Measurements from ENCODE around the gene DUSP1.
A peak's percentile ranks its signal among the peaks of the same experiment; 100 is the strongest.

The DUSP1 gene

DNA sequence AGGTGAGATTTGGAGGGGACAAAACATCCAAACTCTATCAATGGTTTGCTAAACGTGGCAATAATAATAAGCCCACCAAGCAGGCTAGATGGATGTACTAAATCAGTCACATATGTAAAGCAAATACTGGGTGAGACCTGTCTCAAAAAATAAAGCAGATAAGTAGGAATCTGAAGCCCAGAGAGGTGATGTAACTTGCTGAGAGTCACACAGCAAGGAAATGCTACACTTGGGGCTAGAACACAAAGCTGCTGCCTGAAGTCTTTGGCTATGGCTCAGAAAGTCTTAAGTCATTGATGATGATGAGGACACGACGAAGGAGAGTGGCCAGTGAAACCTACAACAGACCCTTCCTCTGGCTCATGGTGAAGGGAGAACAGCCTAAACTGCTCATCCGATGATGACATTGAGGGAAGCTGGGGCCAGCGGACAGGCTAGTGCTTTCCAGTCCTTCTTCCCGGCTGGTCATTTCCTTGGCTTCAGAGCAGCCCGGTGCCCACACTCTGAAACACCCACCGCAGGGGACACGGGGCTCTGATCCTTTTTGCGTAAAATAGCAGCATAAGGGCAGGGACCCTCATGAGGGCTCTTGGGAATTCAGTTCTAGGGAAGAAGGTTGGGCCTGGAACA lies 14.1 kb downstream of the DUSP1 start:
- in situ Hi-C loops (cut with HindIII; ENCODE audit: low sequenced_read_pairs): no loop called here
- DNase-seq (ENCODE audit: low read depth): no peak
- no peak overlapping the region for H3K4me3 ChIP-seq (ENCODE audit: low read depth, low read length)
- TF ChIP-seq, protein P1, sequence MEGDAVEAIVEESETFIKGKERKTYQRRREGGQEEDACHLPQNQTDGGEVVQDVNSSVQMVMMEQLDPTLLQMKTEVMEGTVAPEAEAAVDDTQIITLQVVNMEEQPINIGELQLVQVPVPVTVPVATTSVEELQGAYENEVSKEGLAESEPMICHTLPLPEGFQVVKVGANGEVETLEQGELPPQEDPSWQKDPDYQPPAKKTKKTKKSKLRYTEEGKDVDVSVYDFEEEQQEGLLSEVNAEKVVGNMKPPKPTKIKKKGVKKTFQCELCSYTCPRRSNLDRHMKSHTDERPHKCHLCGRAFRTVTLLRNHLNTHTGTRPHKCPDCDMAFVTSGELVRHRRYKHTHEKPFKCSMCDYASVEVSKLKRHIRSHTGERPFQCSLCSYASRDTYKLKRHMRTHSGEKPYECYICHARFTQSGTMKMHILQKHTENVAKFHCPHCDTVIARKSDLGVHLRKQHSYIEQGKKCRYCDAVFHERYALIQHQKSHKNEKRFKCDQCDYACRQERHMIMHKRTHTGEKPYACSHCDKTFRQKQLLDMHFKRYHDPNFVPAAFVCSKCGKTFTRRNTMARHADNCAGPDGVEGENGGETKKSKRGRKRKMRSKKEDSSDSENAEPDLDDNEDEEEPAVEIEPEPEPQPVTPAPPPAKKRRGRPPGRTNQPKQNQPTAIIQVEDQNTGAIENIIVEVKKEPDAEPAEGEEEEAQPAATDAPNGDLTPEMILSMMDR (IDR thresholded peaks at IDR 0.05; ENCODE audit: low read depth, low read length, missing control alignments): no peak

DNA sequence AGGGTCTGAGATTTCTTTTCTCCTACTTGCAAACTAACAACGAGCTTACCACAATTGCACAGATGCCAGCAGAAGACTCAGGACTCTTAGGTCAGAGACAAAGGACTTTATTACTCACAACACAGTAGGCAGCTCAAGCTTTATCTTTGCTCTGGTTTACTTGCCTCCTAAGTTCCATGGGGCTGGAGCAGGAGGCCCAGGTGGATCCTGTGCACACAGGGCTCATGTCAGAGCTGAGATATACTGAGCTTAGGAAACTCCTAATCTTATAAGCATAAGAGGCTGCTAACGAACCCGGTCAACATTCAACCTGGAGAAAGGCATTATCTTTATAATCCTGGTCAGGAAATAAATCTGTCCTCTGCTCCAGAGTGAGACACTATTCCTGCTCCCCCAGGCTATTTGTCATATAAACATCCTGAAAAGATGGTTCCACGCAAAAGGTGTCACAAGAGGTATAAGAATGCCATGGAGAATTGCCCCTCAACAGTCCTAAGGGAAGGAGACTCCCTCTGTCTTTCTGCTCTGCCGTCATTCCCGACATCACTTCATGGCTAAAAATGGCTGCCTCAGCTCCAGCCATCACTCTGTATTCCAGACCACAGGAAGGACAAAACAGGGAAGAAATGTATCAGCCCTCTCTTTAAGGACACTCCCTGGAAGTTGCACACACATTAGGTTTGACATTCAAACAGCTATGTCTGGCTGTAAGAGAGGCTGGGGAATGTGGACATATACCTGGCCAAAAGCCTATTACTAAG lies 16.2 kb downstream of the DUSP1 start:
- TF ChIP-seq, protein P1 (IDR thresholded peaks at IDR 0.05; ENCODE audit: low read depth, low read length, missing control alignments): no peak
- in situ Hi-C loops (cut with HindIII; ENCODE audit: low sequenced_read_pairs): no loop called here

DNA sequence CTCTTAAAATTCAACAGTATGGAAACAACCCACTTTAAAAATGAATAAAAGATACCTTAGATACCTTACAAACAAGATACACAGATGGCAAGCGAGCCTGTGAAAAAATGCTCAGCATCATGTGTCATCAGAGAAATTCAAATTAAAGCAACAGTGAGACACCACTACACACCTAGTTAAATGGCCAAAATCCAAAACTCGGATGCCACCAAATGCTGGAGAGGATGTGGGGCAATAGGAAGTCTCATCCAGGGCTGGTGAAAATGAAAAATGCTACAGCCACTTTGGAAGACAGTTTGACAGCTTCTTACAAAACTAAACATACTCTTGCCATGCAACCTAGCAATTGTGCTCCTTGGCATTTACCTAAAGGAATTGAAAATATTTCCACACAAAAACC lies 17.9 kb downstream of the DUSP1 start:
- no peak overlapping the region for H3K4me3 ChIP-seq (ENCODE audit: low read depth, low read length)
- TF ChIP-seq, protein P1 (IDR thresholded peaks at IDR 0.05; ENCODE audit: low read depth, low read length, missing control alignments): no peak
- in situ Hi-C loops (cut with HindIII; ENCODE audit: low sequenced_read_pairs): no loop called here
- no peak for DNase-seq (ENCODE audit: low read depth)

More for the DNA sequence above, 16.2 kb downstream of the DUSP1 start:
- no peak overlapping the region for H3K4me3 ChIP-seq (ENCODE audit: low read depth, low read length)
- no peak for DNase-seq (ENCODE audit: low read depth)

DNA sequence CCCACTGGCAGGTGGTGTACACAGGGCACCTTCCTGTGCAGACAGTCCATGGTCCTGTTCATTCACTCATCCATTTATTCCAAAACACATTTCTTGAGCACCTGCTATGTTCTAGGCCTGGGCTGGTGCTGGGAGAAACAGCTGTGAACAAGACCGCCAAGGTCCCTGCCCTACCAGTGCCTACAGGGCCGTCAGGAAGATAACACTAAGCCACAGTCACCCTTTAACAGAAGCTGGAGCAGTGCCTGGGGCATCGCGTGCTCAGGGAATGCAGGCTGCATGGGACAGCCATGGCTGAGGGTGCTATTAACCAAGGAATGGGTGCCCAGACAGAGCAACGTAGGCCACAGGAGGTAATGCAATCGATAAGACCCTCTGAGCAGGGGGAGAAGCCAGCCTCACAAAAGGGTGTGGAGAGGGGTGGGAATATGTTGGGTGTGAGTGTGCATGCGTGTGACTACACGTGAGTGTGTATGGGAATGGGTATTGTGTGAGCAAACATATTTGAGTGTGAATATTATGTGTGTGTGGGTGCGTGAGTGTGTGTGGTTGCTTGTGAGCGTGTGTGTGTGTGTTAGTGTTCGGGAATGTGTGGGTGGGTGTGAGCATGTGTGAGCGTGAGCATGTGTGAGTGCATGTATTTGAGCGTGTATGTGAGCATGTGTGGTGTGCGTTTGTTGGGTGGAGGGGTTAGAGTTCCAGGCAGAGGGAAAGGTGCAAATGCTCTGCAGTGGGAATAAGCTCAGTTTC lies 19.1 kb downstream of the DUSP1 start:
- TF ChIP-seq, protein P1 (IDR thresholded peaks at IDR 0.05; ENCODE audit: low read depth, low read length, missing control alignments): no peak
- in situ Hi-C loops (cut with HindIII; ENCODE audit: low sequenced_read_pairs): no loop called here
- H3K4me3 ChIP-seq (ENCODE audit: low read depth, low read length): no peak overlapping the region
- DNase-seq (ENCODE audit: low read depth): no peak

DNA sequence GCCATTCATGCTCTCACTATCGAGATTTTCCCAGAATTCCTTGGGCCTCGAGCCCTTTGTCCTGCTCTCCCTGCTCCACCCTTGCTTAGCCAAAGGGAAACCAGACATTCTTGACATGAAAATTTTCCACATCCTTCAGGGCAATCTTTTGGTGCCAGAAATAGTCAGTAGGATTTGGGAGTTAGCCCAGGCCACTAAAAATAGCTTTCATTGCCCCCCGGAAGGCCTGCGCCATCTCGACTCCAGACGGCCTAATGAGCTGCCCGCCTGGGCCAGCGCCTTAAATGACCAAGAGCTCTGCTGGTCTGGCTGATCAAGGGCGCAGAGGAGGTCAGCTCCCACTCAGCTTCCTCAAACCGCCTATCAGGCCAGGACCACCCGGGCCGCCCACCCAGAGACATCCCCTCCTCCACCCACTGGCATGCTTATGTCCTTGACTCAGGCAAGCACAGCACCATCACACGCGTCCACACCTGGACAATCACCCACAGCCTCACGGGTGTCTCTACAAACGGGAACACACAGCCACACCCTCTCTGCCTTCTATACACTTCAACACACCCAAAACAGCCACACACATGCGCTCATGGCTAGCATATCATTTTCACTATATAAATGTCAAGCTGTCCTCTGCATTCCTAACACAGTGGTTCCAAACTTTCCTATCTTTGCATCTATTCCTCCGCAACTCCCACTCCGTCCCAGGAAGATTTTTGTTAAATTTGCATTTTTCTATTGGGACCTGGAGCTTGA lies 20.9 kb downstream of the DUSP1 start:
- DNase-seq (ENCODE audit: low read depth): peak; percentile 16
- no peak overlapping the region for H3K4me3 ChIP-seq (ENCODE audit: low read depth, low read length)
- TF ChIP-seq, protein P1 (IDR thresholded peaks at IDR 0.05; ENCODE audit: low read depth, low read length, missing control alignments): no peak
- in situ Hi-C loops (cut with HindIII; ENCODE audit: low sequenced_read_pairs): no loop called here

DNA sequence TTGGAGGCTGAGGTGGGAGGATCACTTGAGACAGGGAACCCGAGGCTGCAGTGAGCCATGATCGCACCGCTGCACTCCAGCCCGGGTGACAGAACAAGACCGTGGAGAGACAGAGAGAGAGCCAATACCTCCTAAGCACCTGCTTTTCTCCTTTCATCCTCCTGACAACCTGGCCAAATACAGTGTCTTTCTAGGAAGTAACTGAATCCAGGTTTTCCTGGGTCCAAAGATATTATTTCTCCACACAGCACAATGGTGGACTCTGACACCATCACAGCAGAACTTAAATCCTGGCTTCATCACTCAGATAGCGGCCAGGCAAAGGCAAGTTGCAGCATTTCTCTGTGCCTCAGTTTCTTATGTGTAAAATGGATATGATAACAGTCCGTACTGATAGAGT lies 21.9 kb downstream of the DUSP1 start:
- in situ Hi-C loops (cut with HindIII; ENCODE audit: low sequenced_read_pairs): no loop called here
- TF ChIP-seq, protein P1 (IDR thresholded peaks at IDR 0.05; ENCODE audit: low read depth, low read length, missing control alignments): no peak
- no peak for DNase-seq (ENCODE audit: low read depth)
- no peak overlapping the region for H3K4me3 ChIP-seq (ENCODE audit: low read depth, low read length)

Data from astrocyte of the cerebellum (primary cell).